B cell (primary cell): Measurements from ENCODE around the gene MCM5. TPM values are rescaled to one million over a fixed set of nuclear protein-coding genes. Genes with fewer than 3 reads are reported as not detected.

ENCODE experiments used
- ATAC-seq: fragments of 200-7000 bp; cut with Tn5 transposase; one replicate; pipeline ENCODE4 v1.10.0; 2021; ENCODE audit warnings: low read depth, mild to moderate bottlenecking, moderate number of reproducible peaks, moderate library complexity
- CTCF ChIA-PET: fragments of 350-600 bp; sonication (Branson Sonifier 250); formaldehyde crosslinking; loops from one replicate; lab custom pipeline; 2021; ENCODE audit warnings: antibody characterized with exemption, inconsistent platforms; lab: Charles Lee
- POLR2A ChIA-PET: fragments of 350-600 bp; sonication (Branson Sonifier 250); formaldehyde crosslinking; loops from one replicate; lab custom pipeline; 2021; ENCODE audit warnings: antibody characterized with exemption; lab: Charles Lee
- DNase-seq: peaks from one replicate; pipeline ENCODE4 v3.0.0; 2013
- H2AFZ ChIP-seq: 2 replicates; pipeline ENCODE4 v1.6.1; 2012; ENCODE audit warnings: mild to moderate bottlenecking, low read depth, low read length; ENCODE audit not compliant: insufficient read depth, poor library complexity, severe bottlenecking
- H3K27ac ChIP-seq, 2 donors: 1 replicate in 1 of 2; 2 replicates in 1 of 2; pipeline ENCODE4 v1.5.1; 2012 to 2013; ENCODE audit warnings: low read length in 2 of 2, mild to moderate bottlenecking in 2 of 2, moderate library complexity in 1 of 2
- H3K27me3 ChIP-seq, 4 experiments: fragments of 200-600 bp in 1 of 4; sonication (generic) in 1 of 4; replicated peaks in 1 of 4; 1 replicate in 2 of 4; 2 replicates in 2 of 4; pipeline versions ENCODE4 v1.6.1 to v1.7.0; 2013 to 2016; ENCODE audit warnings: low read length in 3 of 4, mild to moderate bottlenecking in 2 of 4, mixed read lengths in 1 of 4, moderate library complexity in 1 of 4; ENCODE audit not compliant: insufficient read depth in 4 of 4, control insufficient read depth in 3 of 4; ENCODE audit errors: control extremely low read depth in 1 of 4
- H3K36me3 ChIP-seq, 2 experiments: replicated peaks in 1 of 2; 1 replicate in 1 of 2; 2 replicates in 1 of 2; pipeline versions ENCODE4 v1.6.1 to v1.7.1; 2013; ENCODE audit warnings: low read length in 1 of 2; ENCODE audit not compliant: insufficient read depth in 2 of 2, control insufficient read depth in 1 of 2; ENCODE audit errors: control extremely low read depth in 1 of 2, extremely low read depth in 1 of 2
- H3K4me1 ChIP-seq, 2 donors: fragments of 200-600 bp in 1 of 2; sonication (generic) in 1 of 2; 1 replicate in 1 of 2; 2 replicates in 1 of 2; pipeline versions ENCODE4 v1.5.1 to v1.6.1; 2013 to 2017; ENCODE audit warnings: low read length in 2 of 2; ENCODE audit not compliant: control insufficient read depth in 2 of 2, insufficient read depth in 2 of 2
- H3K4me2 ChIP-seq: replicated peaks from 2 replicates; pipeline ENCODE3; 2012; ENCODE audit warnings: mild to moderate bottlenecking, low read depth, low read length; ENCODE audit not compliant: poor library complexity, severe bottlenecking
- H3K4me3 ChIP-seq, 5 experiments: fragments of 200-600 bp in 1 of 5; sonication (generic) in 1 of 5; 1 replicate in 3 of 5; 2 replicates in 2 of 5; pipeline versions ENCODE4 v1.5.1 to v1.7.0; 2011 to 2016; ENCODE audit warnings: low read length in 4 of 5, mild to moderate bottlenecking in 4 of 5, low read depth in 2 of 5, control low read depth in 1 of 5, moderate library complexity in 1 of 5; ENCODE audit not compliant: insufficient read depth in 1 of 5; ENCODE audit errors: control extremely low read depth in 1 of 5, extremely low read depth in 1 of 5
- H3K79me2 ChIP-seq: fragments of 200-600 bp; sonication (generic); one replicate; pipeline ENCODE4 v1.6.0; 2016; ENCODE audit warnings: low read length; ENCODE audit not compliant: control insufficient read depth, insufficient read depth
- H3K9ac ChIP-seq: fragments of 200-600 bp; sonication (generic); 2 replicates; pipeline ENCODE4 v1.6.1; 2017; ENCODE audit warnings: mild to moderate bottlenecking, low read length, moderate library complexity
- H3K9me3 ChIP-seq, 3 donors: one replicate each; pipeline versions ENCODE4 v1.6.1 to v1.7.1; 2013; ENCODE audit warnings: low read length in 2 of 3; ENCODE audit not compliant: control insufficient read depth in 2 of 3, insufficient read depth in 1 of 3; ENCODE audit errors: control extremely low read depth in 1 of 3
- H4K20me1 ChIP-seq: 2 replicates; pipeline ENCODE4 v1.6.0; 2012; ENCODE audit warnings: mild to moderate bottlenecking, low read length; ENCODE audit not compliant: insufficient read depth, control insufficient read depth, poor library complexity, severe bottlenecking
- H3K27ac Mint-ChIP-seq: one replicate; pipeline ENCODE4 v1.8.0; 2021; ENCODE audit warnings: mixed read lengths
- H3K27me3 Mint-ChIP-seq: one replicate; pipeline ENCODE4 v1.8.0; 2021; ENCODE audit warnings: mixed read lengths
- H3K4me1 Mint-ChIP-seq: one replicate; pipeline ENCODE4 v1.8.0; 2021; ENCODE audit warnings: mixed read lengths
- H3K4me3 Mint-ChIP-seq: one replicate; pipeline ENCODE4 v1.8.0; 2021; ENCODE audit warnings: mixed read lengths
- H3K9me3 Mint-ChIP-seq: one replicate; pipeline ENCODE4 v1.8.0; 2022; ENCODE audit warnings: mixed read lengths; ENCODE audit not compliant: insufficient read depth
- EZH2 ChIP-seq: IDR thresholded peaks from 2 replicates; pipeline ENCODE4 v1.6.1; 2012; ENCODE audit warnings: borderline replicate concordance, low read depth, mild to moderate bottlenecking, moderate library complexity, low read length; ENCODE audit not compliant: insufficient read depth, poor library complexity, severe bottlenecking
- WGBS: methylation state at CpG from one replicate; pipeline ENCODE4 v1.1.5; 2013; ENCODE audit warnings: missing lambda C conversion rate; ENCODE audit not compliant: insufficient coverage; 5-methylcytosine and 5-hydroxymethylcytosine counted together
- intact Hi-C: fragments of 100-400 bp; cut with micrococcal nuclease; formaldehyde crosslinking; loops from one replicate; pipeline ENCODE4 v1.10.0; 2022
- polyA plus RNA-seq: library from polyadenylated mRNA; depleted of rRNA; stranded (reverse); fragments of >200 nt; gene quantifications from 2 replicates; pipeline ENCODE4 v1.2.3, GENCODE V29; 2012
- total RNA-seq, 2 donors: library from RNA; stranded (reverse); fragments of 120-200 nt in 1 of 2; gene quantifications; 1 replicate in 1 of 2; 2 replicates in 1 of 2; pipeline versions ENCODE4 v1.2.3 to v1.2.4, GENCODE V29; 2013 to 2022
- TF ChIP-seq, protein P1 (sequence below): fragments of 200-600 bp; IDR thresholded peaks from one replicate; pipeline ENCODE4 v1.8.0; 2022; ENCODE audit warnings: antibody characterized with exemption, mild to moderate bottlenecking

MCM5 gene
- total and polyA plus RNA-seq, 2 donors (not counting 1 experiment from before 2014, with no cell fraction given) = 112 to 203 TPM

DNA sequence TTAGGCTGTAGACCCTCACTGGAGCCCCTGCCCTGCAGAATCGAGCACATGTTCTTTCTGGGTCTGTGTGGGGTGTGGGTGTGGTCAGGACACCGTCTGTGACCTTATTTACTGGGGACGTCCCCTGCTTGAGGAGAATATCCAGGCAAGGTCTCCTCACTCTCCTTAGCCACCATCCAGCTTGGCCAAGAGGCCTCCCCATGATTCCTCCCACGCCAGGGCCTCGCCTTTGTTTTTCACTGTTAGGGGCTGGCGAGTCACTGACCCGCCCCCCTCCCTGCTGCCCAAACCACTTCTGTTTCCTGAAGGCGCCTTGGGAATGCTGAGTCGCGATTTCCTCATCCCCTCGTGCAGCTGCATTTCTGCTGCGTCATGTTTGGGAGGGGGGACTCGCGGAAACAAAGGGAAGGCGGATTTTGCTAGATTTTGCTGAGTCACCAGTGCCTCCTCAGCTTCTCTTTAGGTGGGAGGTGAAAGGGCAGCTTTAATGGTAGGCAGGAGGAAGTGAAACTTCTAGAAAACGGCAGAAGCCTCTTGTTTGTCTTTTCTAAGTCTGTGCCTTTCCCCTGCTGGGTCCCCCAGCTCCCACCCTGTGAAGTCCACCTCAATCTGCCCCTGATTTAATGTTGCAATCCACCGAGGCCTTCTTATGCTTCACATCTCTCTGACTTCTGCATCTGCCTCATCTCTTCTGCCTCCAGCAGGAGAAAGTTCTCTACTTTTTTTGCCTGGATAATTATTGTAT lies 23.0 kb upstream of the MCM5 start:
- Histone ChIP-seq H3K4me3 (peak overlapping the region in 1 of 5 experiments; percentile 38), H3K4me1 (peaks cover 35 to 46% of the 10 kb centered on the region in 2 donors), H3K27me3 (peaks cover 0 to 8% (median 0%) of the 10 kb centered on the region in 4 experiments), H4K20me1 (no peaks in the 10 kb centered on the region), H3K36me3 (no peaks in the 10 kb centered on the region), H3K4me2 (peak overlapping the region; percentile 68), H2AFZ (no peak overlapping the region), H3K27ac (no peak overlapping the region), H3K79me2 (no peaks in the 10 kb centered on the region), H3K9me3 (peaks cover 0 to 4% (median 0%) of the 10 kb centered on the region in 3 donors), H3K9ac (no peak overlapping the region)
- TF ChIP-seq, protein P1, sequence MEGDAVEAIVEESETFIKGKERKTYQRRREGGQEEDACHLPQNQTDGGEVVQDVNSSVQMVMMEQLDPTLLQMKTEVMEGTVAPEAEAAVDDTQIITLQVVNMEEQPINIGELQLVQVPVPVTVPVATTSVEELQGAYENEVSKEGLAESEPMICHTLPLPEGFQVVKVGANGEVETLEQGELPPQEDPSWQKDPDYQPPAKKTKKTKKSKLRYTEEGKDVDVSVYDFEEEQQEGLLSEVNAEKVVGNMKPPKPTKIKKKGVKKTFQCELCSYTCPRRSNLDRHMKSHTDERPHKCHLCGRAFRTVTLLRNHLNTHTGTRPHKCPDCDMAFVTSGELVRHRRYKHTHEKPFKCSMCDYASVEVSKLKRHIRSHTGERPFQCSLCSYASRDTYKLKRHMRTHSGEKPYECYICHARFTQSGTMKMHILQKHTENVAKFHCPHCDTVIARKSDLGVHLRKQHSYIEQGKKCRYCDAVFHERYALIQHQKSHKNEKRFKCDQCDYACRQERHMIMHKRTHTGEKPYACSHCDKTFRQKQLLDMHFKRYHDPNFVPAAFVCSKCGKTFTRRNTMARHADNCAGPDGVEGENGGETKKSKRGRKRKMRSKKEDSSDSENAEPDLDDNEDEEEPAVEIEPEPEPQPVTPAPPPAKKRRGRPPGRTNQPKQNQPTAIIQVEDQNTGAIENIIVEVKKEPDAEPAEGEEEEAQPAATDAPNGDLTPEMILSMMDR = no peak
- TF ChIP-seq EZH2 = no peak
- ATAC-seq (peak; percentile 77), DNase-seq (peak; percentile 87)
- H3K9me3 Mint-ChIP-seq = no peaks in the 10 kb centered on the region
- no peaks in the 10 kb centered on the region for H3K27me3 Mint-ChIP-seq
- 2% methylated on average over 11 of the region's 17 CpGs for WGBS
- H3K4me3 Mint-ChIP-seq = peak overlapping the region; percentile 79
- POLR2A ChIA-PET = interaction anchor here (0.7 to 2.7 kb wide), 4 partner anchors 16 to 1003 kb away, joined by 3 to 28 read pairs (median 7); no protein-coding TSS in a partner anchor
- peaks cover 50% of the 10 kb centered on the region for H3K4me1 Mint-ChIP-seq
- peak overlapping the region; percentile 93 for H3K27ac Mint-ChIP-seq
- CTCF ChIA-PET = interaction anchor here (0.8 to 2.9 kb wide), 7 partner anchors 22 to 71 kb away, joined by 3 to 22 read pairs (median 4); no protein-coding TSS in a partner anchor
- intact Hi-C loops = loop anchor here (1.0 kb wide), 4 partner anchors 10 to 33 kb away; no protein-coding TSS in a partner anchor
